ENCODE results near the gene TMEM234.

TMEM234 gene

DNA sequence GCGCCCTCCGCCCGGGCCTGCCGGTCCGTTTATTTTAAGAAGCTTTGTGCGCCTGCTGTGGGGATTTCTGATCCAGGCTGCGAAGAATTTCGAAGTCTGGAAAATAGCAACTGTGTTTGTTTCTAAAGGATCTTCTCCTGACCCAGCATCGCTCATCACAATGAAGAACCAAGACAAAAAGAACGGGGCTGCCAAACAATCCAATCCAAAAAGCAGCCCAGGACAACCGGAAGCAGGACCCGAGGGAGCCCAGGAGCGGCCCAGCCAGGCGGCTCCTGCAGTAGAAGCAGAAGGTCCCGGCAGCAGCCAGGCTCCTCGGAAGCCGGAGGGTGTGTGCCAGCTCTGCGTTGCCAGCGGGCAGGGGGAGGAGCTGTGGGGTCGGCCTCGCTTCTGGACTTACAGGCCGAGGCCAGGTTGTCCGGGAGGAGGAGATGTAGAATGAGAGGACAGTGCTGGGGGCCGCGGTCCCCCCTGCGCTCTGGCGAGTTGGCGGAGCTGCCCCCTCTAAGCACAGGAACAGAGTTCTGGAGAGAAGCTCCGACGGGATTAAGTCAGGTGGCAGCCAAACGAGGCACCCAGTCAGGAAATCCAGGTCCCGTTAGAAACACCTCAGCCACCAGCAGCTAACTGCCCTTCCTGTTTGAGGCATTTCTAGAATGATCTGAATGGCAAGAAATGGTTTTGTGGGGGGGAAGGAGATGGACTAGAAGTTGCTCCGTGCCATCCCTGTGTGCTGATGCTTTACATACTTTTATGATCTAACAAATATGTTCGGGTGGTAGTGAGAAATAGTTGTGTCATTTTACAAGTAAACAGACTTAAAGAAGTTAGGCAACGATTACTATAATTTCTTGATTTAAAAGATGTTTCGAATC is 41.7 kb downstream of the TMEM234 start:
- Histone ChIP-seq H4K20me1 (ENCODE audit: low read depth, low read length) (peaks cover 4% of the 10 kb centered on the region; the same call in 1 of the 2 replicates), H3K9me2 (replicated peaks; ENCODE audit: insufficient read depth, low read length) (no peaks in the 10 kb centered on the region), H3K79me2 (ENCODE audit: insufficient read depth, low read length) (peaks cover 47% of the 10 kb centered on the region), H3K4me3 (ENCODE audit: insufficient read depth, low read length, poor library complexity, severe bottlenecking) (peak overlapping the region; percentile 89), H3K27me3 (ENCODE audit: low read length) (no peaks in the 10 kb centered on the region), H2AFZ (ENCODE audit: low read depth, low read length, severe bottlenecking) (peak overlapping the region; percentile 25), H3K4me2 (ENCODE audit: low read depth, low read length, poor library complexity, severe bottlenecking) (peak overlapping the region; percentile 89), H3F3A (ENCODE audit: insufficient read depth) (peaks cover 30% of the 10 kb centered on the region), H3K9me3 (ENCODE audit: insufficient read depth, low read length) (no peaks in the 10 kb centered on the region), H3K27ac (ENCODE audit: low read depth, low read length) (peak overlapping the region; percentile 69), H3K36me3 (ENCODE audit: low read length) (peaks cover 15% of the 10 kb centered on the region), H3K9ac (ENCODE audit: low read length) (peak overlapping the region; percentile 90)
- no peak for TF ChIP-seq EZH2phosphoT487 (conservative IDR thresholded peaks at IDR 0.05; ENCODE audit: low read length)
- TF ChIP-seq, protein P1, sequence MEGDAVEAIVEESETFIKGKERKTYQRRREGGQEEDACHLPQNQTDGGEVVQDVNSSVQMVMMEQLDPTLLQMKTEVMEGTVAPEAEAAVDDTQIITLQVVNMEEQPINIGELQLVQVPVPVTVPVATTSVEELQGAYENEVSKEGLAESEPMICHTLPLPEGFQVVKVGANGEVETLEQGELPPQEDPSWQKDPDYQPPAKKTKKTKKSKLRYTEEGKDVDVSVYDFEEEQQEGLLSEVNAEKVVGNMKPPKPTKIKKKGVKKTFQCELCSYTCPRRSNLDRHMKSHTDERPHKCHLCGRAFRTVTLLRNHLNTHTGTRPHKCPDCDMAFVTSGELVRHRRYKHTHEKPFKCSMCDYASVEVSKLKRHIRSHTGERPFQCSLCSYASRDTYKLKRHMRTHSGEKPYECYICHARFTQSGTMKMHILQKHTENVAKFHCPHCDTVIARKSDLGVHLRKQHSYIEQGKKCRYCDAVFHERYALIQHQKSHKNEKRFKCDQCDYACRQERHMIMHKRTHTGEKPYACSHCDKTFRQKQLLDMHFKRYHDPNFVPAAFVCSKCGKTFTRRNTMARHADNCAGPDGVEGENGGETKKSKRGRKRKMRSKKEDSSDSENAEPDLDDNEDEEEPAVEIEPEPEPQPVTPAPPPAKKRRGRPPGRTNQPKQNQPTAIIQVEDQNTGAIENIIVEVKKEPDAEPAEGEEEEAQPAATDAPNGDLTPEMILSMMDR (IDR thresholded peaks at IDR 0.05; ENCODE audit: insufficient read depth, low read length, poor library complexity, severe bottlenecking), result no peak

DNA sequence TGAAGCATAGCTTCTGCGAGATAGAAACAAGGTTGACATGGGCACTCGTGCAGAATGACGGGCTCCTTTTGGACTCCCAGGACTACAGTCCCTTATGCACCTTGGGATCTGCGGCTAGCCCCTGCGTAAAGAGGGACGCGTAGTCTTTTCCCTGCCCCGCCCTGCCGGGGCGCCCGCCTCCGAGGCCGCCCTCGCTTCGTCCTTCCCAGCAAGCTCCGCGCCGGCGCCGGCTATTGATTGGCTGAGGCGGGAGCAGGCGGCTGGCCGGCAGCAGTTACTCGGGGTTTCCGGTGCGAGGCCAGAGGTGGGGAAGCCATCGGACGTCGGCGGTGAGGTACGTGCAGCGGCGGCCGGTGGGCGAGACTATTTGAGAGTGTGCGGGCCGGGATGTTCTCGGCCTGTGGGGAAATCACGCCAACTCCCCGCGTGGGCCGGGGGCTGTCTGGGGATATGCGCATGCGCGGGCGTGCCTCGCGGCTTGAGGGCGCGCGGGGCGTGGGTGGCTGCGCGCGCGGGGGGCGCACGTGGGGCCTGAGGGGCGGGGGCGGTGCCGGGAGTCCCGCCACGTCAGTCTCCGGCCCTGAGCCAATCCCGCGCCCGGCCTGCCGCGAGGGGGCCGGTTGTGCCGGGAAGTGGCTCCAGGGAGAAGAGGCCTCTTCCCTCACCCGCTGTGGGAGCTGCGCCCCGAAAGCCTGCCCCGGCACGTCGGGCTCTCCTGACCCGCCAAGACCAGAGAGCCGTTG is 42.5 kb downstream of the TMEM234 start, which contains the start of gene TXLNA:
TSS of gene TXLNA (plus strand) at position 233 of the 743 bp plus-strand sequence. CDS start 671 bp downstream, outside the sequence.
- peaks cover 10% of the 10 kb centered on the region for H3K36me3 ChIP-seq (ENCODE audit: low read length)
- H3K27ac ChIP-seq (ENCODE audit: low read depth, low read length), result peak within 1 kb of the TSS; percentile 69
- H3K9ac ChIP-seq (ENCODE audit: low read length), result peak within 1 kb of the TSS; percentile 90
- peak within 1 kb of the TSS; percentile 89 for H3K4me2 ChIP-seq (ENCODE audit: low read depth, low read length, poor library complexity, severe bottlenecking)
- H2AFZ ChIP-seq (ENCODE audit: low read depth, low read length, severe bottlenecking), result peak within 1 kb of the TSS; percentile 85
- peaks cover 41% of the 10 kb centered on the region for H3K79me2 ChIP-seq (ENCODE audit: insufficient read depth, low read length)
- H3K27me3 ChIP-seq (ENCODE audit: low read length), result no peaks in the 10 kb centered on the region
- H3F3A ChIP-seq (ENCODE audit: insufficient read depth), result peaks cover 30% of the 10 kb centered on the region
- peaks cover 4% of the 10 kb centered on the region; the same call in 1 of the 2 replicates for H4K20me1 ChIP-seq (ENCODE audit: low read depth, low read length)
- no peaks in the 10 kb centered on the region for H3K9me2 ChIP-seq (replicated peaks; ENCODE audit: insufficient read depth, low read length)
- TF ChIP-seq EZH2phosphoT487 (conservative IDR thresholded peaks at IDR 0.05; ENCODE audit: low read length), result no peak
- TF ChIP-seq, protein P1 (IDR thresholded peaks at IDR 0.05; ENCODE audit: insufficient read depth, low read length, poor library complexity, severe bottlenecking), result no peak
- no peaks in the 10 kb centered on the region for H3K9me3 ChIP-seq (ENCODE audit: insufficient read depth, low read length)
- H3K4me3 ChIP-seq (ENCODE audit: insufficient read depth, low read length, poor library complexity, severe bottlenecking), result peak within 1 kb of the TSS; percentile 89

GRCh38 chr1:32179193-32179442 is 43.0 kb downstream of the TMEM234 start:
- Histone ChIP-seq H3K27me3 (ENCODE audit: low read length) (no peaks in the 10 kb centered on the region), H3K9me2 (replicated peaks; ENCODE audit: insufficient read depth, low read length) (no peaks in the 10 kb centered on the region), H3K79me2 (ENCODE audit: insufficient read depth, low read length) (peaks cover 36% of the 10 kb centered on the region), H4K20me1 (ENCODE audit: low read depth, low read length) (peaks cover 3% of the 10 kb centered on the region; the same call in 1 of the 2 replicates), H3K27ac (ENCODE audit: low read depth, low read length) (peak overlapping the region; percentile 69), H2AFZ (ENCODE audit: low read depth, low read length, severe bottlenecking) (peak overlapping the region; percentile 85), H3K36me3 (ENCODE audit: low read length) (peaks cover 8% of the 10 kb centered on the region), H3K4me2 (ENCODE audit: low read depth, low read length, poor library complexity, severe bottlenecking) (peak overlapping the region; percentile 89), H3K4me3 (ENCODE audit: insufficient read depth, low read length, poor library complexity, severe bottlenecking) (peak overlapping the region; percentile 89), H3K9me3 (ENCODE audit: insufficient read depth, low read length) (no peaks in the 10 kb centered on the region), H3K9ac (ENCODE audit: low read length) (peak overlapping the region; percentile 90), H3F3A (ENCODE audit: insufficient read depth) (peaks cover 30% of the 10 kb centered on the region)
- TF ChIP-seq, protein P1 (IDR thresholded peaks at IDR 0.05; ENCODE audit: insufficient read depth, low read length, poor library complexity, severe bottlenecking), result no peak
- no peak for TF ChIP-seq EZH2phosphoT487 (conservative IDR thresholded peaks at IDR 0.05; ENCODE audit: low read length)

Data from SU-DHL-6 (cell line).